Chondrocyte (in vitro differentiated cells): ENCODE data around the gene BICDL2. TPM values are rescaled to one million over a fixed set of nuclear protein-coding genes. Genes with fewer than 3 reads are reported as not detected.

Experiments used
- DNase-seq: peaks from one replicate; pipeline ENCODE4 v3.0.0; 2021; ENCODE audit warnings: mixed read lengths, low spot score
- H3K27ac Mint-ChIP-seq: one replicate; pipeline ENCODE4 v1.8.0; 2021; ENCODE audit warnings: mild to moderate bottlenecking, moderate library complexity, mixed read lengths; ENCODE audit not compliant: unreplicated experiment
- H3K27me3 Mint-ChIP-seq: 2 replicates; pipeline ENCODE4 v1.8.0; 2021; ENCODE audit warnings: low read depth, mixed read lengths
- H3K36me3 Mint-ChIP-seq: 2 replicates; pipeline ENCODE4 v1.8.0; 2021; ENCODE audit warnings: low read depth, mixed read lengths
- H3K4me1 Mint-ChIP-seq: 2 replicates; pipeline ENCODE4 v1.8.0; 2021; ENCODE audit warnings: low read depth, mild to moderate bottlenecking, mixed read lengths
- H3K4me3 Mint-ChIP-seq: one replicate; pipeline ENCODE4 v1.8.0; 2021; ENCODE audit warnings: mild to moderate bottlenecking, moderate library complexity, mixed read lengths; ENCODE audit not compliant: unreplicated experiment
- H3K9me3 Mint-ChIP-seq: 2 replicates; pipeline ENCODE4 v1.8.0; 2021; ENCODE audit warnings: low read depth, mixed read lengths
- CTCF ChIP-seq: fragments of 200-600 bp; sonication (generic); IDR thresholded peaks from 2 replicates; pipeline ENCODE4 v1.5.0; 2021; ENCODE audit warnings: antibody characterized with exemption, mild to moderate bottlenecking, moderate library complexity
- total RNA-seq: library from RNA; stranded (reverse); gene quantifications from 3 replicates; pipeline ENCODE4 v1.2.1, GENCODE V29; 2021

Gene BICDL2
- total RNA-seq, 1 donor from 2014 or later: not detected

DNA sequence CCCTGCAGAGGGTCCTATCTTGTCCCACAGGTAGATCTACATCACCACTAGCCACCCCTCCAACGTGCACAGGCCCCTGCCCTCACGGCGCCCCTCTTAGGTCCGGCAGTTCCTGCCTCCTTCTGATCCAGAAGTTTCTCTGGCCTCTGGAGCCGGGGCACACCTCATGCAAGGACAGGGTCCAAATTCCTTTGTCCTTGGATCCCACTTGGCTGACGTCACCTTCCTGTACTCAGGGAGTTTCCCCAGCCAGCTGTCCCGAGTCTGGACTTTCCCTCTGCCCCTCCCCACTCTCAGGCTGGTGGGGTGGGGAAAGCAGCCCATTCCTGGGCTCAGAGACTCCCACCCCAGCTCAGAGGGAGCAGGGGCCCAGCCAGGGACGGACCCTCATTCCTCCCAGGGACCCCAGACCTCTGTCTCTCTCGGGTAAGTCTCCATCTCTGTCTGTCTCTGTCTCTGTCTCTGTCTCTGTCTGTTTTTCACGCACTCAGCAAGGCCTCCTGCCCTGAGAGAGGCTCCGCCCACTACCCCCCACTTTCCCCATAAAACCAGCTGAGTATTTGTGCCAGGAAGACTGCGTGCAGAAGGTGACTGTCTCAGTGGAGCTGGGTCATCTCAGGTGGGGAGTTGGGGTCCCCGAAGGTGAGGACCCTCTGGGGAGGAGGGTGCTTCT lies 28.5 kb upstream of the BICDL2 start, which contains the start of gene IL32:
Gene IL32, plus strand, starts transcription at position 572 of the 673 bp plus-strand sequence. CDS start 172 bp downstream, outside the sequence.
- peak within 1 kb of the TSS; percentile 79 for H3K27ac Mint-ChIP-seq
- no peak for DNase-seq
- no peak for TF ChIP-seq CTCF
- peaks cover 14% of the 10 kb centered on the region for H3K4me1 Mint-ChIP-seq
- peak within 1 kb of the TSS; percentile 59 for H3K4me3 Mint-ChIP-seq
- no peaks in the 10 kb centered on the region for H3K27me3 Mint-ChIP-seq
- H3K9me3 Mint-ChIP-seq: no peaks in the 10 kb centered on the region
- no peaks in the 10 kb centered on the region for H3K36me3 Mint-ChIP-seq

DNA sequence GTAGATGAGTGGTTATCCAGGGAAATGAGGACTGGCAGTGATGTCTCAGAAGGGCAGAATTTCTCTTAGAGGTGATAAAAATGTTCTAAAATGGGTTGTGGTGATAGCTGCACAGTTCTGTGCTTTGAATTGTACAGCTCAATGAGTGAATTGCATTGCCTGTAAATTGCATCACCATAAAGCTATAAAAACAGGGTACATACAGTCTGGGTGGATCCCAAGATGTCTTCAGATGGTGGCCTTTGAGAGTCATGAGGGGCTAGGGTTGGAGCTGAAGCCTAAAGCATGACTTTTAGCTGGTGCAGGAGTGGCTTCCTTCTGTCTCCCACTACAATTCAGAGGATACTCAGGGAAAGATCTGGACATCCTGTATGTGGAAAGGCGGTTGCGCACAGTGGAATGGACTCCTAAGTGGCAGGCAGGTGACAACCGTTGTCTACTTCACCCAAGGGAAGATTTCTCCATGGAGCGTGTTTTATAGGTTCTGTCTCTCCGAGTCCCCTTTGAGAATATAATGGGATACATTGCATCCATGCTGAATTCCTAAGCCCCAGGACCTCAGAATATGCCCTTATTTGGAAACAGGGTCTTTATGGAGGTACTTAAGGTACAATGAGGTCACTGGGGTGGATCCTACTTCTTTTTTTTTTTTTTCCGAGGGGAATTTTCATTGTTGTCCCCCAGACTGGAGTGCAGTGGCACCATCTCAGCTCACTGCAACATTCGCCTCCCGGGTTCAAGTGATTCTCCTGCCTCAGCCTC lies 27.1 kb upstream of the BICDL2 start:
- peaks cover 22% of the 10 kb centered on the region for H3K4me1 Mint-ChIP-seq
- H3K27ac Mint-ChIP-seq: peak overlapping the region; percentile 18
- no peak overlapping the region for H3K4me3 Mint-ChIP-seq
- no peaks in the 10 kb centered on the region for H3K36me3 Mint-ChIP-seq
- no peaks in the 10 kb centered on the region for H3K9me3 Mint-ChIP-seq
- TF ChIP-seq CTCF: no peak
- no peak for DNase-seq
- H3K27me3 Mint-ChIP-seq: no peaks in the 10 kb centered on the region

DNA sequence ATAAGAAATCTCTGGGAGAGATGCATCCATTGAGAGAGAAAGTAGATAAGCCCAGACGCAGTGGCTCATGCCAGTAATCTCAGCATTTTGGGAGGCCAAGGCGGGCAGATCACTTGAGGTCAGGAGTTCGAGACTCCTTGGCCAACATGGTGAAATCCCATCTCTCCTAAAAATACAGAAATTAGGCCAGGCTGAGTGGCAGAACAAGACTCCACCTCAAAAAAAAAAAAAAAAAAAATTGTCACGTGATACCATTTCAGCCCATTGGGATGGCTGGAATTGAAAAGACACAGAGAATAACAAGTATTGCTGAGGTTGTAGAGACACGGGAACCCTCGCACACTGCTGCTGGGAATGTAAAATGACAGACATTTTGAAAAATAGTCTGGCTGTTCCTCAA lies 25.8 kb upstream of the BICDL2 start:
- Mint-ChIP-seq H3K9me3 (no peaks in the 10 kb centered on the region), H3K4me1 (peaks cover 25% of the 10 kb centered on the region), H3K27me3 (no peaks in the 10 kb centered on the region), H3K4me3 (no peak overlapping the region), H3K27ac (no peak overlapping the region), H3K36me3 (no peaks in the 10 kb centered on the region)
- no peak for DNase-seq
- TF ChIP-seq CTCF: no peak

GRCh38 chr16:3060339-3061127 lies 23.8 kb upstream of the BICDL2 start:
- no peak for TF ChIP-seq CTCF
- Mint-ChIP-seq H3K9me3 (no peaks in the 10 kb centered on the region), H3K4me1 (peaks cover 21% of the 10 kb centered on the region), H3K4me3 (no peak overlapping the region), H3K36me3 (no peaks in the 10 kb centered on the region), H3K27ac (no peak overlapping the region), H3K27me3 (no peaks in the 10 kb centered on the region)
- DNase-seq: no peak

DNA sequence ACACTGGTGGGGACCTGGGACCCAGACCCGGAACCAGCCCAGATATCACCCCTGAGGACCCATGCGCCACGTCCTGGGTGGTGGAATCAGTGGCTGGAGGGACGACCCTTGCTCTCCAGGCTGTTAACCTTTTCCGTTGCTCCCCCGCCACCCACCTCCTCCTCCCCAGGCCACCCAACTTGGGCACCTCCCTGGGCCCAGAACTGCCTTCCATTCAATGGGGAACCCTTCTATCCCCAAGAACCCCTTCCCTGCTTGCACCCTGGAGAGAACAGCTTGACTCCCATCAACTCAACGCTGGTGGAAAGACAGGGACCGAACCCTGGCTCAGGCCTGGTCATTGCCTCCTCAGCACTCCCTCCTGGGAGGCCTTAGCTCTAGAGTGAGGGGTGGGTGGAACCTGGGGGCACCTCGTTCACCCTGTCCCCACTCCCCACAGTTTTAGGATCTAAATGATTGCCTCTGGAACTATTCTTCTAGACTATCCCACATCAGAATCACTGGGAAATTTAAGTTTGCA lies 23.0 kb upstream of the BICDL2 start:
- Mint-ChIP-seq H3K27ac (peak overlapping the region; percentile 66), H3K4me1 (peaks cover 14% of the 10 kb centered on the region), H3K36me3 (peaks cover 1% of the 10 kb centered on the region), H3K27me3 (no peaks in the 10 kb centered on the region), H3K9me3 (no peaks in the 10 kb centered on the region), H3K4me3 (peak overlapping the region; percentile 83)
- no peak for TF ChIP-seq CTCF
- DNase-seq: no peak
